HT1080 (cell line): ENCODE results near the gene LRMDA. TPM values are rescaled to one million over a fixed set of nuclear protein-coding genes. Genes with fewer than 3 reads are reported as not detected.

Experiments used
- DNase-seq: peaks from one replicate; pipeline ENCODE4 v3.0.0-alpha.2; 2015; ENCODE audit warnings: low read depth
- total RNA-seq: library from RNA; depleted of rRNA; stranded (reverse); fragments of >200 nt; shearing (Covaris generic); gene quantifications from 2 replicates; pipeline ENCODE4 v1.2.3, GENCODE V29; 2014

Gene LRMDA
- total RNA-seq, 1 experiment from 2014 or later = not detected

DNA sequence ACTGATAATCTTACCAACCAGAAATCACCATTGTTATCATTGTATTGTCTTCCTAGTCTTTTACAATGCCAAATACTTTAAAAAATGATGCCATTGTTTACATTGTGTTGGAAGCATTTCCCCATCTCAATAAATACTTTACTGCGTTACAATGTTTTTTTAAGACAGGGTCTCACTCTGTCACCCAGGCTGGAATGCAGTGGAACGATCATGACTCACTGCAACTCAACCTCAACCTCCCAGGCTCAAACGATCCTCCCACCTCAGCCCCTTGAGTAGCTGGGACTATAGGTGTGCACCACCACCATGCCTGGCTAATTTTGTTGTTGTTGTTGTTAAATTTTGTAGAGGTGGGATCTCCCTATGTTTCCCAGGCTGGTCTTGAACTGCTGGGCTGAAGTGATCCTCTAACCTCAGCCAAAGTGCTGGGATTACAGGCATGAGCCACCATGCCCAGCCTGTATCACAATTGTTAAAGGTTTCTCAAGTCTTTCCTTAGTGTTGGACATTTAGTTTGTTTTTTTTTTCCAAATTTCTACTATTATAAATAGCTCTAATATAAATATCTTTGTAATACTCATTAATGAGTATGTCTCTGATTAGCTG is 13.5 kb downstream of the LRMDA start:
- DNase-seq = peak; percentile 38

DNA sequence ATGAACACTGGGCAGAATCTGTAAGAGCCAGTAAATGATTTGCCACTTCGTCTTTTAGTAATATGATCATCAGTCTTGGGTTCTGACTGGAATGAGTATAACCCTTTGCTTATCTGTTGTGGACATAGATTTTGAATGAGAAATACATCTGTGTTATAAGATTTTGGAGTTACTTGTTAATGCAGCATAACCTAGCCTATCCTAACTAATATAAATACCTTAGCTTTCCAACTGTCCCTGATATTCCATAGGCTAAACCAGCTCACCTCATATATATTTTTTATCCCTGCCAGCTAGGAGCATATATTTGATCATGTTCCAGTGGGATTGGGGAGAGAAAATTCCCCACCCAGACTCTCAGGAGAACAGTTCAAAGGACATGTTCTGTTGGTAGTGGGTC is 15.1 kb downstream of the LRMDA start:
- no peak for DNase-seq

DNA sequence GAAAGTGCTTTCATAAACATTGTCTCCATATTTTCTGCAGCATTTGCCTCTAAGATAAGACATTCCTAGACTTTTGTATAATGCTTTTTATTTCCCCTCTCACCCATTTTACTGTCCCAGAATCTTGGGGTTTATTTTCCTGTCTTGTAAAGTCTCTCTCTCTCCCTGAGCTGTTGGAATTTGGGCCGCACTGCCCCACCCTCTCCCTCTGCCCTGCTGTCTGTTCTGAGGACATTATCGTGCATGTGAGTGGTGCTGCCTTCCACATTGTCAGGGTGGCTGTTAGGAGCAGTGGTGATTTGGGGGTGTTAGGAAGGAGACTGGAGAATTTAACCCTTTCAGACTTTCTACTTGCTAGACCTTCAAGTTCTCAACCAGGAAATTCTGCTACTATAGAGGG is 16.7 kb downstream of the LRMDA start:
- DNase-seq = no peak

DNA sequence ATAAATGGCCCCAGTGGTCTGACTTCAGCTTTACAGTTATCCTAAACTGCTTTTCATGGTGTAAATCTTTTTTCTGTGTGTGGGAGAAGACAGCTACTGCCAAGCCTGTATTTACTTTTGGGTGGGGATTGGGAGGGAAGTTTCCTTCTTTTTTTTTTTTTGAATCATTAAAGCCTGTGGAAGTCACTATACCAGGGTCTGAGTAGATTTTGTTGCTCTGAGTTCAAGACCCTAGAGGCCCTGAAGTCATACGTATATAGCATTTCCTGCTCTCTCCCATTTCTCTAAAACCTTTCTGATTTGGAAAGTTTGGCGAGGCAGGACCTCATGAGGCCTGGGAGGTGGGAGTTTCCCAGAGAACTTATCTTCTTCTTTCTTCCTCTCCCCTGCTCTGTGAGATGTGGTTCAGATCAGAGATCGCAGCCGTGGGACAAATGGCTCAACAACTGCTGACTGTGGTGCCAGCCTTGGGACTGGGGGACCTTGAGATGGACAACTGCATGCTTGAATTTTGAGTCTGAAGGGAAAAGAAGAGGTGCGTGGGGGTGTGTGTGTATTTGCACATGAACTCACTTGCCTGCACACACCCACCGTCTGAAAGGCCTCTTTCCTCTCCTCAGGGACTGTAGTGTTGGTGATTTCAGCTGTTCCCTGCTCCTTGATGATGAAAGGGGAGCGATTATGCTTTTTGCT is 18.1 kb downstream of the LRMDA start:
- no peak for DNase-seq

DNA sequence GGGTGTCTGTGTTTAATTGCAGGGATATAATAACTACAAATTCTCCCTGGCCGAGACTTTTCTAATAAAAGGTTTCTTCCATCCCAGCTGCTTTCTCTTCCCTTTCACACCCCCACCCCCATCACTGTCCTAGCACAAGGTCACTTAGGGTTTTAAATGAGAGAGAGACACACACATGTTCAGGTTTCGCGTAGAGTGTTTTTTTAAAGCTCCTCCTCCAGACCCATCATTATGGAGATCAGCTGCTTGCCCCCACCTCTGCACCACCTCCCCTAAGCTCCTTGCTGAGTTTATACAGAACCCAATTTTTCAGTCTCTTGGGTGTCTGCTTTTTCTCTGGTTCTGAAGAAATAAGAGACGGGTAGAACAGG is 18.6 kb downstream of the LRMDA start:
- no peak for DNase-seq

DNA sequence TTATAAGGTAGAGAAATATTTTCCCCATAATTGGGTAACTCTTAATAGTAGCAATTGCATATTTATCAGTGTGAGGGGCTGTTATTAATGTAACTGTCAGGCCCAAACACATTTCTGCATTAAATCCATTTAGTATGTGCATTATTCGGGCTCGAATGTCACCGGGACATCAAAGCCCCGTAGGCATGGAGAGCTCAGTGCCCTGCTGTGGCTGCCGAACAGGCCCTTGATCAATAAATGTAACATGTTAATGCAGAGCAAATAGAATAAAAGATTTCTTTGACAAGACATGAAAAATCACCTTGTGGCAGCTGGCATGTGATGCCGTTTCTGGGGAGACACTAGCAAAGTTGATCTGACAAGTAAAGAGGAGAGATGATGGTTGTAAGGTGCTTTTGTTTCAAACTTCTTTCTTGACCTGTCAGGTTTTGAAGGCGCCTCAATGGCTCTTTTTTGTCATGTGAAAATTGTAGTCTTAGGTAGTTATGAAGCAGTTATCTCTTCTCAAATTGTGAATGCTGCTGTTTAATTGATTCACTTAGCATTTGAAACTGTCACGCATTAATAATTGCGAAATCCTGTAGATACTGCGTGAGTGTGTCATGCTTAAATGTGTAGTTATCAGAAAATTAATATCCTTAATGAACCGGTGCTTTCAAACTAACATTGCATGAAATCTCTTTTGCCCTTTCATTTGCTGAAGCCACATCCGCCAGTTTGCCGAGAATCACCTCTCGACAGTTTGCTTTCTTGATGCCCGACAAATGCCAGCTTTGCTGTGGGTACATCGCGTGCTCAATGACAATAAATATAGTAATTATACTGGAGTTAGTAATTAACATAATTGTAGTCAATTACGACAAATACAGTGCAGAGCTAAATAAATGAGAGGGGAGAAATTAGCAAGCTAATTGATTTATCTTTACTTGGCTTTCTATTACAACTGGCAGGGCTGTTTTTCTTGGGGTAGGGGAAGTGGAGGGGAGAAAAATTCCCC is 19.5 kb downstream of the LRMDA start:
- DNase-seq = no peak

DNA sequence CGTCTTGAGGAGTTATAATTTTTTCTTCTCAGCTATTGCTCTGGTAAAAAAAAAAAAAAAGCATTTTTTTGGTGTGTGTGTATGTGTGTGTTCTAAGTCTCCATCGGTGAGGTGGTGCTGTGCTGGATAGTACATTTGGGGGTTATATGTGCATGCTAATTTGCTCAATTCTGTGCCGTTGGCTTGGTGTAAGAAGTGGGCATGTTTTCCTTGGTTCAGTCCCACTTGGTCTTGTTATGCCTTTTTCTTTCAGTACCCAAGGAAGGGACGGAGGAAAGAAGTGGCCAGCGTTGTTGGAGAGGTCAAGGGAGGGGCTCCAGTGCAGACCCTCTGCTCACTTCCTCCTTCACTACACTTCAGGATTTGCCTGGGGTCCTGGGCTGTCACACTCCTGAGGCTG is 20.4 kb downstream of the LRMDA start:
- DNase-seq = no peak

DNA sequence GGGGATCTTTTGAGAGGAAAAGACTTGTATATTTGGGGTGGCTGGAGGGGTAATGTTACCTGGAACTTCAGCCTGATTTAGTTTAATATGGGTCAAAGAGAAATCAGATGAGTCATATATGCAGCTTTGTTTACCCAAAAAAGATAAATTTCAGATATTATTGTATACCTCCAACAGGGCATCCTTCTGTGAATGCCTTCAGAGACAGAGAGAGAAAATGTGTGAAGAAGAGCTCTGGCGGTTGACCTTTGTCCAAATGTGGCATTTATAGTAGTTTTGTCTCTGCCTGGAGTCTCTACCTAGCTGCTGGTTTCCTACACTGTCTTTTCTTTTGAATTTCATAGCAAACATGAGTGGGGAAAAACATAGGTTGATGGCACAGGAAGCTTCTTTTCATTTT is 21.6 kb downstream of the LRMDA start:
- no peak for DNase-seq

DNA sequence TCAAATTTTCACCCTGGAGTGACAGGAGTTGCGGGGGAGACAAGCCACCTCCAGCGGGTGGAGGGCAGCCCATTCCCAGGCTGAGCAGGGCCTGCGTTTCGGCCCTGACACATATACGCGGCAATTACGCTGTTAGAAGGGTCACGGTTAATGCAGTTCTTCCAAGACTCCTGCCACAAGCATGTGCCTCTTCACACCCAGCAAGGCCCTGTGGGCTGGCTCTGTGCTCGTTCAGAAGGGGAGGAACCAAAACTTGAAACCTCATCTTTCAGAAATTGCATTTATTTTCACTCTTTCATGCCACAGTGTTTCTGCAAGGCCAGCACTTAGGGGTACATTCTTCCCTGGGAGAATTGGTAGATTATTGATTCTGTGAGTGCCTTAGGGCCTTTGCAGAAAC is 24.7 kb downstream of the LRMDA start:
- DNase-seq = no peak

DNA sequence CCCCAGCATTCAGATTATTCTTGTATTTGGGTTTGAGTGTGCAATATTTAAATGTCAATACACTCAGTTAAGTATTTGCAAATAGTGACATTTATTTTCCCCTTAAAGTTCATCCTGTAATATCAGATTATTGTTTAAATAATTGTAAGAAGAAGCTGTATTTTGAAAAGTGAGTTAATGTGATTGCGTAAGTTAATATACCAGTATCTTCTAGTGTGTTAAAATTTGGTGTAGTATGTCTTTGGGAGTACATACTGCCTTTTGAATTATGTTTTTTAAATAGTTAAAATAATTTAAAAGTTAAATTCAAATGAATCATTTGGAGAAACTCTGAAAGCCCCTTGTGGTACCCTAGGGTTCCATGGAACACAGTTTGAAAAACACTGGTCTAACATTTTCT is 28.6 kb downstream of the LRMDA start:
- no peak for DNase-seq

DNA sequence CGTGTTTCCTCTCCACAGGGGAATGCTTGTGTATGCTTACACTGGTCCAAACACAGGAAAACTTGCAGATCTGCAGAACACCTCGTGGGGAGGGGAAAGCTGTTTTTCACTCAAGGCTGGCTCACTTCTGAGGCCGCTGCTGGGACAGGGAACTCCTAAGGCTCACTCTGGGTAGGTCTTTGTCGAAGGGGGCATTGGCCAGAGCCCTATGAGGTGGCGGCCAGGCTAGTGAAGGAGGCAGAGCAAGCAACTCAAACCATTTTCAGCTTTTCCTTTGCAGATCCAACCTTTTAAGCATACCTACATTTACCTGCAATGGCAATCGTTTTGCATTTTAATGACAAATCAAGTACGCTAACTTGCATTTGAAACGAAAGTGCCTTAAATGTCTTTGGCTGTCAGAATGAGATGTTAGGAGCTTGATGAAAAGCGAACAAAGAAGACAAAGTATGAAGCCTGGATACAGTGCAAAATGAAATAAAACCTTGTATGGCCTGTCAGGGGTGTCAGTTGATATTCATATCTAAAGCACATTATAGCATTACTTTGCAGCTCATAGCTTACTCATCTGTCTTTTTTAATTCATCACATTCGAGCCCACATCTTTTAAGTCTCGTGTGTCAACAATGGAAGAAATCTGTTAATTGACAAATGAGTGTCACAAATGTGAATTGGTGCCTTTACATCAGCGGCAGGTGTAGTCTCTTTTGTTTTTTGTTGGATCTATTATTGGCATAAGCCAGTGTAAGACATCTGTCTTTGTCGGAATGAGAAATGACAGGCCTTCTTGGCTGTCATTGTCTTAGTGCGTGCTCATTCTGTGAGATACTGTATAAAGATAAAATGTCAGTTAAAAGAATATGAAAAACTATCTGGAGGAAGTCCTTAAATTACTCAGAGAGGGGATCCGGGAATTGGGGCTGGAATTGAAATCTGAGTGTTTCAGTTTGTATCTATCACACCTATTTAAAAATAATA is 30.5 kb downstream of the LRMDA start:
- no peak for DNase-seq

DNA sequence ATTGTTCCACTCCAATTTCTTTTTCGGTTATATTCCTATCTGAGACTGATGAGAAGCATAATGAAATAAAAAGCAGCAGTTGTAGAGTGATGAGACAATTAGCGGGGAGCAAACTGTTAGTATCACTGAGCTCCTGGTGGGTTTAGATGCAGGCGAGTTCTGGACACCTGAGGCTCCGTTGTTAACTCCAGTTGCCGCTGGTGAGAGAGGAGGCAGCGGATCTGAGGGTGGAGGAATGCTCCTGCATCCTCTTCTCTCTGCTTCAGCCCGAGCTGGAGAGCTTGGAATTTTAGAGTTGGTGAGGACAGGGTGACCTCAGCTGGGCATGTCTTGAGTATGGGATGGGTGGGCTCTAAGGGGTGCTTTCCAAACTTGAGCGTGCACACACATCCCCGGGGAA is 31.4 kb downstream of the LRMDA start:
- DNase-seq = no peak

DNA sequence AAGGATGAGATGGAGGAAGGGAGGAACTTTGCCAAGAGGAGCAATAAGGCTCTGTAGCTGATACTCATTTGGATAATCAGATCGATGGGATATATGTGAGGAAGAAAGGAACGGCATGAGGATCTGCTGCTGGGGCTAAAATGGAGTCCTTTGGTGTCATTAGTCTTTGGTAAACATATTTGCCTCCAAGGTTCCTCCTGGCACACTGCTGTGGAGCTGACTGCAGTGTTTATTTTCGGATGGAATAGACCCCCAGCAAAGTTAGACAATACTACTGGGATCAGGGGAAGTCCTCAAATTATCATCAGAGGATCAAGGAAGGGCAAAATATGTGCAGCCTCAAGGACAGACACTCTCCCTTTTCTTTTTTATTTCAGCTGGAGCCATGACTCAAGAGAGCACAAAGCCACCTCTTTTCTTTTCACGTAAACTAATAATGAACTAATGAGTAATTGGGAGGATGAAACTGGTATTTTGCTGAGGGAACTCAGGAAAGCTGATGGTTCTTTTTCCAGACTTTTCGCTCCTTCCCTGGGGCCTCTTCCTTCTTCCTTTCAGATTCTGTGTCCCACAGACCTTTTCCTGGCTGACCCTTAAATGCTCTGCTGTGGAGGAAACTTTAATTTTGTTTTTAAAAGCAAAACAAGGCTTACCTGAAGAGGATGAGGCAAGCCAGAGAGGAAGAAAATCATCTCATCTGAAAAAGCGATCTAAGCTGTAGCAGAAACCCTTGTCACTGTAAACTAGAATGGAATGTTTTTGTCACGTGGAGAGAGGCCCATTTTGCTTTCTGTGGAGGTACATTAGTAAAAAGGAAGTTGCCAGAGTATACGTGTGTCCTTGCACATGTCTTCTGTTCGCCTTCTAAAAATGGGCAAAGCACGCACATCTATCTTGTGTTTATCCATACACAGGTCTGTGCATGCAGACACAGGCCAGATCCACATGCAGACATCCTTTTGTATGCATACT is 33.3 kb downstream of the LRMDA start:
- no peak for DNase-seq

DNA sequence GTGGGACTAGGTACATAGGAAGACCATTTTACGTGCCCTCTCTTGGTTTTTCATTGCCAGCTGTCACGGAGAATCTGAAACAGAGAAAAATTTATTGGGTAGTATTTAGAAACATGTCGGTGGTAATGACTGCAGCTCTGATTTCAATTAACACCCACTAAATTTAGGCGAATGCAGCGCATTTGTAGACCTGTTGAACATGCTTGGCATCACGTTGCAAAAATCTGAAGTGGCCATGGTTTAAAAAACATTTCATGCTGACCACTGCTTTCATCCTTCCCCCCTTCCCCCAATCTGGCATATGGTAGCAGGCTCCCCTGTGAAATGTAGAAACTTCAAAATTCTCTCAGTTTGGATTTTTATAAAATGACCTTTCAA is 34.0 kb downstream of the LRMDA start:
- no peak for DNase-seq

DNA sequence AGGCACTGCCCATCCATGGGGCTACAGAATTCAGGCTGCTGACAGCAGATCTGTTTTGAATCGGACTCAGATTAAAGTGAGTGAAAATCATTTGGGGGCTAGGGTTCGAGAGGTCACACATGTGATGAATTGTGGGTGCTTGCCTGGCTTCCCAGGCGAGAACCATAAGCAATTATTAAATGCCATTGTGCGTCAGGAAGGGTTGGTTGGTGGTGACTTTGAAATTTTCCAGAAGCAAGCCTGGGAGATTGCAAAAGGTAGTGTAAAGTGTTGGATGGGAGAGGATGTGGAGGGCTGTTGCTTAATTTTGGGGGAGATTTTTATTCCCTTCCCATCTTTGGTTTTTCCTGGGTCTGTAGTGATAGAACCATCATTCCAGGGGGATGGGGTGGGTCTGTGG is 34.6 kb downstream of the LRMDA start:
- no peak for DNase-seq

DNA sequence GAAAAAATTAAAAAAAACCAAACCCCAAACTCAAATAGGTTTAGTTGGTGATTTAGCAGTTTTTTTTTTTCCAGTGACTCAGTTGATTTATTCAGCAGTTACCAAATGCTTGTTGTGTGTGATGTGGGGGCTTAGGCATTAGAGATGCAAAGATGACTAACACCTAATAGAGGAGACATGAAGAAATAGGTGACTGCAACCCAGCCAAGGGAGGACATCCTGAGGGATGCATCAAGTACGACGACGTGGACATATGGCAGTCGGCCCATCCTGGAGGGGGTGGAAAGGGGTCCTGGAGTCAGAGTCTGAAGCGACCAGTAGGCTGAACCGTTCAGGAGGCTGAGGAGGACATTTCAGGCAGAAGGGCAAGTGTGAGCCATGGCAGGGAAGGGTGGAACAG is 35.5 kb downstream of the LRMDA start:
- peak; percentile 6 for DNase-seq

DNA sequence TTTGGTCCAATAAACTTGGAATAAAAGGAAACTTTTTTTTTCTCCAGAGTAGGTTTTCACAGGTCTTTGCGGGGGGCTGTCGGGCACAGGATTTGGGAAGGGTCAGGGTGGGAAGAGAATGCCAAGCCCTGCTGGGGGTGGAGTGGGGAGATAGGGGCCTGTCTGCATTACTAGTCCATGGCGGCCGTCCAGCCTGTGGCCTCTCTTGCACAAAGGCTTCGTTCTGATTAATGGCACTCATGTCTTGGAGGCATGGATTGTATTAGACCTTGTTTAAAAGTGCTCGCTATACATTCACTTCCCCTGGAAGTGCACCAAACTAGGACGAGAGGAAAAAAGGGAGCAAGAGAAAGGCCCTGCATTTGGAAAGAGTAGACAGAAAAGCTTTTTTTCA is 37.2 kb downstream of the LRMDA start:
- no peak for DNase-seq

DNA sequence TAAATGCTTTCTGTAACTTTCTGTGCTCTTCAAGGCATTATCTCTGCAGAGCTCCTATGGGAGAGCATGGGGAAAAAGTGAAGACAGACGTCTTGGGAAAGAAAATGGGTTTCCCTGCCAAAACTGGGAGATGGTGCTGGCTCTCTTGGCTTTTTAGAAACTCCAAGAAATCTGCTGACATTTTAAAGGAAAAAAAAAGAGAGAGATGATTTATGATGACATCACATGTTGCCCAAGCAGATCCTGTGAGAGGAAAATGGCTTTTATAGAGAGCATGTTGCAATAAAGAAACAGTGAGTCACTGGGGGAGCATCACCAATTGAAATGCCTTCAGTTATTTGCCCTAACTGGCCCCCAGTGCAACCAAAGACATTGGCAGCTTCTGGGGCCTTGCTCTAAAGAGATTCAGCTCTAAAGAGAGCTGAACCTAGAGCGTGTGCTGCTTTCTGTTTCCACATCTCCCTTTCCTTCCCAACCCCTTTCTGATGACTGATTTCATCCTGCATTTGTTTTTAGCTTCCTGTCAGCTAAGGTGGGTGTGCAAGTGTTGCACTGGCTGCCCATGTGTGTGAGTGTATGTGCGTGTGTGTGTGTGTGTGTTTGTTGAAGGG is 37.7 kb downstream of the LRMDA start:
- DNase-seq = peak; percentile 74

DNA sequence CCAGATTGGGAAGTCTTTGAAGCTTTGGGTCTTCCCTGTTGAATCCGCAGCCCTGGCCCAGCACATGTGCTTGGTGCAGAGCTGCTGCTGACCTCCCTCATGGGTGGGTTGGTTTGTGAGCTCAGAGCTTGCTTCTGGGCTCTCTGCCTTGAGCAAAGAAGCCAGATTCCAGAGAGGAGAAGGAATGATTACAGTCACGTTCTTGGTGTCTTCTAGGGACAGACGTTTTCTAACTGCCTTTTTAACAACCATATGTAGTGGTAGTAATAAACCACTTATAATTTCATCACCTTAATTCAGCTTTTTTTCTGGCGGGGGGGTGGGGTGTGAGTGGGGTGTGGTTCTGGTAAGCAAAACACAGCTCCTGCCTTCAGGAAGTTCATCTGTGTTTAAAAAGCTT is 39.5 kb downstream of the LRMDA start:
- DNase-seq = no peak

DNA sequence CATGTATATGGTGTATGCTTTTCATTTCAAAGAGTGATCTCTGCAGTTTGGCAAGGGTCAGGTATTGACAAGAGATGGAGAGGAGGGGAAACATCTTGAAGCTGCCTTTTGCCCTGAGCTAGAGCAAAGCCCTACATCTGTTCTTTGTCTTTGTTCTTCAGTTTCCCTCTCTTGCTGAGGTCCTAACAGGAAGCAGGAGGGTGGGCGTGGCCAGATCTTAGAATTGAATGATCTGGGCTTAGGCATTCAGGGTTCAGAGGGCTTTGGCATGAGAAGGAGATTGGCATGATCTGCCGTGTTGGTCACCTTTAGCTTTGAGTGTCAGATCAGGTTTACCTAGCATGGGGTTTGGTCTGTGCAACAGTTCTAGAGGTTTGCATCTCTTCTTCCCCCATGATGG is 41.3 kb downstream of the LRMDA start:
- no peak for DNase-seq
